Mucosa of rectum (tissue), 2 donors: ENCODE measurements around the gene SCUBE1.

Source experiments
- H3K27ac ChIP-seq, 2 donors: one replicate each; pipeline ENCODE4 v1.7.0; 2013; ENCODE audit warnings: inconsistent platforms in 2 of 2, low read depth in 2 of 2, low read length in 2 of 2
- H3K27me3 ChIP-seq, 2 donors: one replicate each; pipeline ENCODE4 v1.7.0; 2013; ENCODE audit warnings: low read length in 2 of 2; ENCODE audit not compliant: control insufficient read depth in 2 of 2, insufficient read depth in 2 of 2
- H3K36me3 ChIP-seq, 2 donors: one replicate each; pipeline ENCODE4 v1.7.0; 2013; ENCODE audit warnings: low read length in 2 of 2; ENCODE audit not compliant: control insufficient read depth in 2 of 2, insufficient read depth in 2 of 2
- H3K4me1 ChIP-seq, 2 donors: one replicate each; pipeline ENCODE4 v1.7.0; 2013; ENCODE audit warnings: low read length in 2 of 2, mild to moderate bottlenecking in 1 of 2; ENCODE audit not compliant: control insufficient read depth in 2 of 2, insufficient read depth in 2 of 2
- H3K4me3 ChIP-seq, 2 donors: one replicate each; pipeline ENCODE4 v1.7.0; 2013; ENCODE audit warnings: low read length in 2 of 2
- H3K9ac ChIP-seq, 2 donors: one replicate each; pipeline ENCODE4 v1.7.0; 2013; ENCODE audit warnings: low read length in 2 of 2, low read depth in 1 of 2, mild to moderate bottlenecking in 1 of 2
- H3K9me3 ChIP-seq, 2 donors: one replicate each; pipeline ENCODE4 v1.7.0; 2013; ENCODE audit warnings: low read length in 2 of 2; ENCODE audit not compliant: control insufficient read depth in 2 of 2
- donor health status: healthy.
- donor health status: Normal muscosa, but diverticular disease.

Gene SCUBE1

DNA sequence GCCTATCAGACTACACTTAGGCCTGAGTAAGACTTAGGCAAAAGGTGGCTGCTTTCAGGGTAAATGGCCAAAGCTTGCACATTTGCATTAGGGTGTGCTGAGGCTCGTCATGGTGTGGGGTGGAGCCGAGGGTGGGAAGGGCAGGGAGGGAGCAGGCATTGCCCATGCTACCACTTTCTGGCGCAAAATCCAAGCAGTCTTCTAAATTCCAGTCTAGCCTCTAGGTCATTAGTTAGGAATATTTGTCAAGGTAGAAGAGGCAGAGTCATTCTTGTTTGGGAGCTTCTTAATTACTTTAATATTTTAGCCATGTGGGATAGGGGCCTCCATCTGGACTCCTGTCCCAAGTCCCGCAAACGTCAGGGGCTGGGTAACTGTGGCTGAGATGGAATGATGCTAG, 28.6 kb downstream of the SCUBE1 start:
- Histone ChIP-seq H3K9ac (no peak overlapping the region), H3K27me3 (no peaks in the 10 kb centered on the region), H3K27ac (no peak overlapping the region), H3K4me1 (peaks cover 0 to 3% of the 10 kb centered on the region in 2 donors), H3K36me3 (no peaks in the 10 kb centered on the region), H3K9me3 (no peaks in the 10 kb centered on the region), H3K4me3 (no peak overlapping the region)

- Histone ChIP-seq H3K27me3 (no peaks in the 10 kb centered on the region), H3K36me3 (no peaks in the 10 kb centered on the region), H3K9ac (no peak overlapping the region), H3K27ac (no peak overlapping the region), H3K4me3 (no peak overlapping the region), H3K9me3 (no peaks in the 10 kb centered on the region), H3K4me1 (peaks cover 0 to 3% of the 10 kb centered on the region in 2 donors)
Measured at GRCh38 chr22:43313890-43314474, 29.2 kb downstream of the SCUBE1 start.

- no peak overlapping the region for H3K9ac ChIP-seq
- H3K36me3 ChIP-seq, result no peaks in the 10 kb centered on the region
- no peaks in the 10 kb centered on the region for H3K27me3 ChIP-seq
- H3K4me3 ChIP-seq, result no peak overlapping the region
- H3K27ac ChIP-seq, result no peak overlapping the region
- H3K4me1 ChIP-seq, result peaks cover 0 to 3% of the 10 kb centered on the region in 2 donors
- H3K9me3 ChIP-seq, result no peaks in the 10 kb centered on the region
Measured at GRCh38 chr22:43313244-43313889, 29.8 kb downstream of the SCUBE1 start.

DNA sequence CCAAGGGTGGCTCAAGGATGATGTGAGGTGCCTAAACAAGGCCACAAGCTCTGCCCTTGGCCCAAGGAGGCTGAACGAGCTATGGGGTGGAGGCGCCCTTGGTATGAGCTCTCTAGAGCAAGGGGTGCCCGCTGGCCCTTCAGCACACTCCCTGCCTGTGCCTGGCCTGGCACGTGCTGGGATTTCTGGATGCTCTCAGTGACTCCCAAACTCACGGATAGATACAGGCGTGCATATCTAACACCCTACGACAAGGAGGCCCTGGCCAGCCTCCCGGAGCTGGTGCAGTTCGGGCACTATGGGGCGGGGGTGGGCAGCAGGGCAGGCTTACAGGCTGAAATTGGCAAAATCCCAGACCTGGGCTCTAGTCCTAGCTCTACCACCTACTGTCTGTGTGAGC, 30.6 kb downstream of the SCUBE1 start:
- Histone ChIP-seq H3K4me1 (peaks cover 0 to 3% of the 10 kb centered on the region in 2 donors), H3K9ac (no peak overlapping the region), H3K36me3 (no peaks in the 10 kb centered on the region), H3K4me3 (no peak overlapping the region), H3K9me3 (no peaks in the 10 kb centered on the region), H3K27me3 (no peaks in the 10 kb centered on the region), H3K27ac (no peak overlapping the region)

GRCh38 chr22:43310798-43311197, 32.4 kb downstream of the SCUBE1 start:
- Histone ChIP-seq H3K4me1 (peaks cover 2 to 3% of the 10 kb centered on the region in 2 donors), H3K36me3 (no peaks in the 10 kb centered on the region), H3K9ac (no peak overlapping the region)

GRCh38 chr22:43310311-43310710, 32.9 kb downstream of the SCUBE1 start:
- Histone ChIP-seq H3K9me3 (no peaks in the 10 kb centered on the region), H3K27me3 (no peaks in the 10 kb centered on the region), H3K4me1 (peaks cover 2 to 3% of the 10 kb centered on the region in 2 donors), H3K4me3 (no peak overlapping the region), H3K9ac (no peak overlapping the region), H3K36me3 (no peaks in the 10 kb centered on the region), H3K27ac (no peak overlapping the region)

More at GRCh38 chr22:43310798-43311197, 32.4 kb downstream of the SCUBE1 start:
- no peak overlapping the region for H3K27ac ChIP-seq
- no peaks in the 10 kb centered on the region for H3K27me3 ChIP-seq
- H3K9me3 ChIP-seq, result no peaks in the 10 kb centered on the region
- no peak overlapping the region for H3K4me3 ChIP-seq

DNA sequence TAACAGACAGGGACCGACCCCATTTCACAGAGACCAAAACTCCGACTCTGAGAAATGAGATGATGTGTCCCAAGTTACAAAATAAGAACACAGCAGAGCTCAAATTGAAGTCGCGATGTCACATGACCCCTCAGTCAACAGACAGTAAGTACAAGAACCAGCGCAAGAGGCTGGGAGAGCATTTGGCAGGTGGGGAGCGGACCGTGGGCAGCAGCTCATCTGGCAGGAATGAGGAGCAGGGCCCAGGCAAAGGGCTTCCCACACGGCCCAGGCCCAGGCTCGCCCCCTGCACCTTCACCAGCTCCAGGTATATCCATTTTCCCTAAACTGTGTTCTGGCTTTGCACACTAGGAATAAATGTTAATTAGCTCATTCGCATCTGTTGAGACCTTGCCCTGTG, 34.3 kb downstream of the SCUBE1 start:
- H3K4me3 ChIP-seq, result no peak overlapping the region
- peaks cover 2 to 3% of the 10 kb centered on the region in 2 donors for H3K4me1 ChIP-seq
- H3K27ac ChIP-seq, result no peak overlapping the region
- peaks cover 0 to 2% of the 10 kb centered on the region in 2 donors for H3K27me3 ChIP-seq
- H3K9me3 ChIP-seq, result no peaks in the 10 kb centered on the region
- no peak overlapping the region for H3K9ac ChIP-seq
- H3K36me3 ChIP-seq, result no peaks in the 10 kb centered on the region

- Histone ChIP-seq H3K9me3 (no peaks in the 10 kb centered on the region), H3K36me3 (no peaks in the 10 kb centered on the region), H3K4me3 (no peak overlapping the region), H3K9ac (no peak overlapping the region), H3K4me1 (peaks cover 0 to 2% of the 10 kb centered on the region in 2 donors), H3K27me3 (peaks cover 0 to 2% of the 10 kb centered on the region in 2 donors), H3K27ac (no peak overlapping the region)
Measured at GRCh38 chr22:43308060-43308830, 34.9 kb downstream of the SCUBE1 start.

- Histone ChIP-seq H3K4me3 (no peak overlapping the region), H3K27me3 (peaks cover 0 to 2% of the 10 kb centered on the region in 2 donors), H3K27ac (no peak overlapping the region), H3K36me3 (no peaks in the 10 kb centered on the region), H3K9me3 (no peaks in the 10 kb centered on the region), H3K4me1 (peaks cover 0 to 2% of the 10 kb centered on the region in 2 donors), H3K9ac (no peak overlapping the region)
Measured at GRCh38 chr22:43305806-43306205, 37.4 kb downstream of the SCUBE1 start.
